ENCODE data around the gene GSTA2.
"Not testable (repeated sequence)": the region's sequence is repeated elsewhere in the genome, so short reads cannot be mapped to it uniquely, and the experiment has no call there.

DNA sequence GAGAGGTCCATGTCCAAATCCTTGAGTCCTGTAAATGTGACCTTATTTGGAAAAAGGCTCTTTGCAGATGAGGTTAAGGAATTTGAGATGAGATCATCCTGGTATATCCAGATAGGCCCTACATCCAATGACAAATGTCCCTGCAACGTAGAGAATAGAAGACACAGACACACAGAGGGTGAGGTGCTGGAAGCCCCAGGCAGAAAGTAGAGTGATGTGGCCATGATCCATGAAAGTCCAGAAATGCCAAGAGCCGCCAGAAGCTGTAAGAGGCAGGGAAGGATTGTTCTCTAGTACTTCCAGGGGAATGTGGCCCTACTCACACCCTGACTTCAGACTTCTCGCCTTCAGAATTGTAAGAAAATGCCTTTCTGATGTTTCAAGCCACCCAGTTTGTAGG is 16.0 kb downstream of the GSTA2 start:
- not testable (repeated sequence) for TF ChIP-seq SIN3A (IDR thresholded peaks at IDR 0.05; ENCODE audit: borderline replicate concordance, insufficient read depth, low read depth, low read length); TCF7L2 (IDR thresholded peaks at IDR 0.05; ENCODE audit: low read depth, low read length)
- TF ChIP-seq, protein P1, sequence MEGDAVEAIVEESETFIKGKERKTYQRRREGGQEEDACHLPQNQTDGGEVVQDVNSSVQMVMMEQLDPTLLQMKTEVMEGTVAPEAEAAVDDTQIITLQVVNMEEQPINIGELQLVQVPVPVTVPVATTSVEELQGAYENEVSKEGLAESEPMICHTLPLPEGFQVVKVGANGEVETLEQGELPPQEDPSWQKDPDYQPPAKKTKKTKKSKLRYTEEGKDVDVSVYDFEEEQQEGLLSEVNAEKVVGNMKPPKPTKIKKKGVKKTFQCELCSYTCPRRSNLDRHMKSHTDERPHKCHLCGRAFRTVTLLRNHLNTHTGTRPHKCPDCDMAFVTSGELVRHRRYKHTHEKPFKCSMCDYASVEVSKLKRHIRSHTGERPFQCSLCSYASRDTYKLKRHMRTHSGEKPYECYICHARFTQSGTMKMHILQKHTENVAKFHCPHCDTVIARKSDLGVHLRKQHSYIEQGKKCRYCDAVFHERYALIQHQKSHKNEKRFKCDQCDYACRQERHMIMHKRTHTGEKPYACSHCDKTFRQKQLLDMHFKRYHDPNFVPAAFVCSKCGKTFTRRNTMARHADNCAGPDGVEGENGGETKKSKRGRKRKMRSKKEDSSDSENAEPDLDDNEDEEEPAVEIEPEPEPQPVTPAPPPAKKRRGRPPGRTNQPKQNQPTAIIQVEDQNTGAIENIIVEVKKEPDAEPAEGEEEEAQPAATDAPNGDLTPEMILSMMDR (IDR thresholded peaks at IDR 0.05) = not testable (repeated sequence)
